Measurements from ENCODE around the gene UBXN1. TPM values are rescaled to one million over a fixed set of nuclear protein-coding genes. Genes with fewer than 3 reads are reported as not detected.

Gene UBXN1
- total and polyA plus RNA-seq, 2 donors (not counting 1 experiment from before 2014, with no cell fraction given): 180 to 193 TPM

- DNase-seq: no peak
- POLR2A ChIA-PET: no interaction called here
- ATAC-seq (ENCODE audit: low read depth): no peak
- Histone ChIP-seq H3K27ac (ENCODE audit: low read length in 2 of 2) (no peak overlapping the region), H3K9ac (ENCODE audit: low read length) (no peak overlapping the region), H3K4me2 (replicated peaks; ENCODE audit: low read depth, low read length, poor library complexity, severe bottlenecking) (no peak overlapping the region), H3K79me2 (ENCODE audit: control insufficient read depth, insufficient read depth, low read length) (no peaks in the 10 kb centered on the region), H3K4me3 (ENCODE audit: control extremely low read depth in 1 of 5, extremely low read depth in 1 of 5, insufficient read depth in 1 of 5, low read depth in 2 of 5, low read length in 4 of 5) (no peak overlapping the region), H3K9me3 (ENCODE audit: control extremely low read depth in 1 of 3, control insufficient read depth in 2 of 3, insufficient read depth in 1 of 3, low read length in 2 of 3) (no peaks in the 10 kb centered on the region), H3K36me3 (replicated peaks in 1 of 2; ENCODE audit: control extremely low read depth in 1 of 2, control insufficient read depth in 1 of 2, extremely low read depth in 1 of 2, insufficient read depth in 2 of 2, low read length in 1 of 2) (peaks cover 0 to 18% of the 10 kb centered on the region in 2 experiments), H4K20me1 (ENCODE audit: control insufficient read depth, insufficient read depth, low read length, poor library complexity, severe bottlenecking) (no peaks in the 10 kb centered on the region), H3K4me1 (ENCODE audit: control insufficient read depth in 2 of 2, insufficient read depth in 2 of 2, low read length in 2 of 2) (peaks cover 3 to 4% of the 10 kb centered on the region in 2 donors), H3K27me3 (replicated peaks in 1 of 4; ENCODE audit: control extremely low read depth in 1 of 4, control insufficient read depth in 3 of 4, insufficient read depth in 4 of 4, low read length in 3 of 4) (peaks cover 0 to 17% (median 6%) of the 10 kb centered on the region in 4 experiments), H2AFZ (ENCODE audit: insufficient read depth, low read depth, low read length, poor library complexity, severe bottlenecking) (no peak overlapping the region)
- Mint-ChIP-seq H3K27ac (no peak overlapping the region), H3K27me3 (peaks cover 4% of the 10 kb centered on the region), H3K9me3 (ENCODE audit: insufficient read depth) (no peaks in the 10 kb centered on the region), H3K4me3 (no peak overlapping the region), H3K4me1 (no peaks in the 10 kb centered on the region)
- intact Hi-C loops (cut with micrococcal nuclease): no loop called here
- WGBS (ENCODE audit: insufficient coverage): no CpG with 5 or more reads among the region's 1 CpG
- CTCF ChIA-PET: interaction anchor here (1.6 kb wide), 1 partner anchor 15 kb away, joined by 3 read pairs; no protein-coding TSS in a partner anchor
- no peak for TF ChIP-seq CTCF (IDR thresholded peaks at IDR 0.05)
- TF ChIP-seq EZH2 (IDR thresholded peaks at IDR 0.05; ENCODE audit: borderline replicate concordance, insufficient read depth, low read depth, low read length, poor library complexity, severe bottlenecking): no peak
These were observed 9.6 kb upstream of the UBXN1 start for GRCh38 chr11:62688491-62688890.

GRCh38 chr11:62687508-62688396, 8.9 kb upstream of the UBXN1 start:
- ChIA-PET CTCF (no interaction called here), POLR2A (no interaction called here)
- intact Hi-C loops (cut with micrococcal nuclease): no loop called here
- peaks cover 3 to 4% of the 10 kb centered on the region in 2 donors for H3K4me1 ChIP-seq (ENCODE audit: control insufficient read depth in 2 of 2, insufficient read depth in 2 of 2, low read length in 2 of 2)
- H3K4me3 ChIP-seq (ENCODE audit: control extremely low read depth in 1 of 5, extremely low read depth in 1 of 5, insufficient read depth in 1 of 5, low read depth in 2 of 5, low read length in 4 of 5): no peak overlapping the region
- no peaks in the 10 kb centered on the region for H3K9me3 ChIP-seq (ENCODE audit: control extremely low read depth in 1 of 3, control insufficient read depth in 2 of 3, insufficient read depth in 1 of 3, low read length in 2 of 3)
- Mint-ChIP-seq H3K4me3 (no peak overlapping the region), H3K9me3 (ENCODE audit: insufficient read depth) (no peaks in the 10 kb centered on the region), H3K4me1 (no peaks in the 10 kb centered on the region), H3K27me3 (peaks cover 4% of the 10 kb centered on the region), H3K27ac (no peak overlapping the region)
- peak overlapping the region; percentile 40 for H3K4me2 ChIP-seq (replicated peaks; ENCODE audit: low read depth, low read length, poor library complexity, severe bottlenecking)
- peaks cover 0 to 17% (median 6%) of the 10 kb centered on the region in 4 experiments for H3K27me3 ChIP-seq (replicated peaks in 1 of 4; ENCODE audit: control extremely low read depth in 1 of 4, control insufficient read depth in 3 of 4, insufficient read depth in 4 of 4, low read length in 3 of 4)
- WGBS (ENCODE audit: insufficient coverage): 43% methylated on average over 74 of the region's 74 CpGs
- ATAC-seq (ENCODE audit: low read depth) (no peak), DNase-seq (peak; percentile 28)
- TF ChIP-seq EZH2 (IDR thresholded peaks at IDR 0.05; ENCODE audit: borderline replicate concordance, insufficient read depth, low read depth, low read length, poor library complexity, severe bottlenecking) (no peak), CTCF (IDR thresholded peaks at IDR 0.05) (no peak)
- no peak overlapping the region for H3K9ac ChIP-seq (ENCODE audit: low read length)
- peak overlapping the region; percentile 63 for H2AFZ ChIP-seq (ENCODE audit: insufficient read depth, low read depth, low read length, poor library complexity, severe bottlenecking)
- H3K27ac ChIP-seq (ENCODE audit: low read length in 2 of 2): no peak overlapping the region
- H4K20me1 ChIP-seq (ENCODE audit: control insufficient read depth, insufficient read depth, low read length, poor library complexity, severe bottlenecking): no peaks in the 10 kb centered on the region
- H3K79me2 ChIP-seq (ENCODE audit: control insufficient read depth, insufficient read depth, low read length): no peaks in the 10 kb centered on the region
- peaks cover 0 to 15% of the 10 kb centered on the region in 2 experiments for H3K36me3 ChIP-seq (replicated peaks in 1 of 2; ENCODE audit: control extremely low read depth in 1 of 2, control insufficient read depth in 1 of 2, extremely low read depth in 1 of 2, insufficient read depth in 2 of 2, low read length in 1 of 2)

Data from B cell (primary cell).